ENCODE results near the gene ZNF382.

The ZNF382 gene

DNA sequence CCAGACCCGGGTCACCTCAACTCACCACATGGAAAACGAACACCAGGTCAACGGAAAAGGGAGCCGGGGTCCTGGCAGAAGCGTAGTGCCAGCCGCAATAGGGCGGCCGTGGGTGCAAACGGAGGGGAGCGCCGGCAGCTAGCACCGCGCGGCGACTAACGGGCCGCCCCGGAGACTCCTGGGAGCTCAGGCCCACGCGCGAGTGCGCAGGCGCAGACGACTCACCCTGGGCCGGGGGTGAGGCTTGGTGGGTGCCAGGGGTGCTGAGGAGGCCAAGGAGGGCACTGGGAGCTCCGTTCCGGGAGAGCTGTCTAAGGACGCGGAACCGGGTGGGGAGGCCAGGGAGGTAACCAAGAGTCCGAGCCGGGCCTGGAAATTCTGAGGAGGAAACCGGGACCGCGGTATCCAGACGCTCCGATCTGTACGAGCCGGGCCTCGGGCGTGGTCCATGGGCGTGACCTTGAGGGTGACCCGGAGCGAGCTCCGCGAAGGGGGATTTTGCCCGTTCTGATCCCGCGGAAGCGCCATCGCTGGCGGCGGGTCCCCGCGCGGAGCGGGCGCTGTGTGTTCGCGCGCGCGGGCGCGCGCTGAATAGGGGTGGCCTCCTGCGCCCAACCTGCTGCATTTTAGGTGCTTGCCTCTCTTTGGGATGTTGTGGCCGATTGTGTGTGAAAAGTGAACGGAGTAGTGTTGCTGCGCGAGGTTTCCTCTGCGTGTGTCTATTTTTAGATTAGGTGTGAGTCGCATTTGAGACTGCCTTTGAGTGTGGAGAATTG is at the start of gene ZNF382:
TSS of gene ZNF382 (plus strand) at position 213 of the 776 bp plus-strand sequence. CDS start 4,602 bp downstream, outside the sequence.
- Histone ChIP-seq H3K9me3 (ENCODE audit: low read depth, low read length) (peaks cover 10% of the 10 kb centered on the region; the same call in 1 of the 2 replicates), H3K4me3 (peak within 1 kb of the TSS; percentile 82), H3K9ac (ENCODE audit: insufficient read length) (peak within 1 kb of the TSS; percentile 89), H3K36me3 (ENCODE audit: insufficient read depth, low read length) (peaks cover 39% of the 10 kb centered on the region), H3K27ac (peak within 1 kb of the TSS; percentile 15; the same call in 1 of the 2 replicates)
- no peak for DNase-seq (ENCODE audit: low read depth, low spot score)
- TF ChIP-seq POLR2AphosphoS5 (IDR thresholded peaks at IDR 0.05; ENCODE audit: borderline replicate concordance, low read depth, low read length) (peak; percentile 94), EZH2 (IDR thresholded peaks at IDR 0.05) (no peak)

DNA sequence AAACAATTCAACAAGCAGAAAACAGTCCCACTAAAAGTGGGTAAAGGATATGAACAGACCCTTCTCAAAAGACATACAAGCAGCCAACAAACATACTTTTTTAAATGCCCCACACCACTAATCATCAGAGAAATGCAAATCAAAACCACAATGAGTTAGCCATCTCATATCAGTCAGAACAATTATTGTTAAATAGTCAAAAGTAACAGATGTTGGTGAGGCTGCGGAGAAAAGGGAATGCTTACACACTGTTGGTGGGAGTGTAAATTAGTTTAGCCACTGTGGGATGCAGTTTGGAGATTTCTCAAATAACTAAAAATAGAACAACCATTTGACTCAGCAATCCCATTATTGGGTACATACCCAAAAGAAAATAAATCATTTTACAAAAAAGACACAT is 40.7 kb upstream of the ZNF382 start:
- Histone ChIP-seq H3K36me3 (ENCODE audit: insufficient read depth, low read length) (peaks cover 31% of the 10 kb centered on the region), H3K9me3 (ENCODE audit: low read depth, low read length) (peaks cover 7% of the 10 kb centered on the region), H3K27ac (no peak overlapping the region), H3K9ac (ENCODE audit: insufficient read length) (no peak overlapping the region), H3K4me3 (no peak overlapping the region)
- DNase-seq (ENCODE audit: low read depth, low spot score), result no peak
- TF ChIP-seq EZH2 (IDR thresholded peaks at IDR 0.05), result no peak
- no peak for TF ChIP-seq POLR2AphosphoS5 (IDR thresholded peaks at IDR 0.05; ENCODE audit: borderline replicate concordance, low read depth, low read length)
- no peak for TF ChIP-seq FOXP2 (optimal IDR thresholded peaks at IDR 0.05; ENCODE audit: control extremely low read depth, extremely low read length, insufficient read depth)

DNA sequence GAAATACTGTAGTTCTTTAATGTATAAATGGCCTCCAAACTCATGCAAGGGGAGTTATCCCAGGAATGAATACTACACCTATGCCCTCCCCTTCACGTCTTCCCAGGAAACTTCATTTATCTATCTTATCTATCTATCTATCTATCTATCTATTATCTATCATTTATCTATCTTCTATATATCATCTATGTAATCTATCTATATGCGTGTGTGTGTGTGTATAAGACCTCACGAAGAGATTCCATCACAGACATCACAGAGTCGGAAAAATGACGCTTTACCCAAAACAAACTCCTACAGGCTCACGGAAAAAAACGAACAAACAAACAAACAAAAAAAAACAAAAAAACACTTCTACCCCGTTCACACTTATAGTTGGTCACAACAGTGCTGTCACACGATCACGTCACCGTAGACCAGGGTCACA is 32.5 kb upstream of the ZNF382 start:
- no peak overlapping the region for H3K27ac ChIP-seq

DNA sequence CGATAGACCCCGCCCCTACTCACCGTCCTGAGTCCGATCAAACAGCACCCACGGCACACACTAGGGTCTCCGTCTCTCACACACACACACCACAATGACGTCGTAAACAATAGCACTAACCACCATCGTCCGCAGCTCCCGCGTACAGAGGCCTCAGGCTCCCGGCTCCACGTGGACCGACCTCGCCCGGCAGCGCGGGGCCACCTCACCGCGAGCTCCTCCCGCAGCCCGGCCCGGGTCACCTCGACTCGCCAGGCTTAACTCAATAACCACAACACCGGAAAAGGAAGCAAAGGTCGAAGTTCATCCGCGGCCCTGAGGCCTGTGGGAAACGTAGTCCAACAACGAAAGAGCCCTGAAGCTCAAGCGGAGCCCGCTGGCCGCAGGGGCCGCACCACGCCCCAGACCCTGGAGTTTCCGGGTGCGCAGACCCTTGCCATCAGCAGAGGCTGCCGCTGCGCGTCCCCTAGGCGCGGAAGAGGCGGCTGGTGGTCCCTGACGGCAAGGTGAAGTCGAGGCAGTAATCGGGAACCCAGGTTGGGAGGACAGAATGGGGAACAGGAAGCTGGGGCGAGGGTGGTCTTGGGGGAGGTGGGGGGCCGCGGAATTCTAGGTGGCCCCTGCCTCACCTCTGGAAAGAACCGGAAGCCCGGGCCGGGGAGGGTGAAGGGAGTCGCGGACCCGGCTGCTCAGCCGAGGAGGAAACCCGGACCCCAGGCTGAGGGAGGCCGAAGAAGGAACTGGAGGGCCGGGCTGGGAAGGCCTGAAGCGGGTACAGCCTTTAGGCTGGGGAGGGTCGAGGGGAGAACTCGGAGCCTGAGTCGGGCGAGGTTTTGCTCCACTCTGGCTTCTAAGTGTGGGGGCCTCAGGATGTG is 31.9 kb upstream of the ZNF382 start, which contains the start of gene ZNF529:
TSS of gene ZNF529 (minus strand) at position 273 of the 875 bp plus-strand sequence. CDS start 946 bp downstream, outside the sequence.
- Histone ChIP-seq H3K9ac (ENCODE audit: insufficient read length) (peak within 1 kb of the TSS; percentile 85), H3K36me3 (ENCODE audit: insufficient read depth, low read length) (peaks cover 52% of the 10 kb centered on the region)
- no peak for DNase-seq (ENCODE audit: low read depth, low spot score)

More for the DNA sequence above, 32.5 kb upstream of the ZNF382 start:
- TF ChIP-seq FOXP2 (optimal IDR thresholded peaks at IDR 0.05; ENCODE audit: control extremely low read depth, extremely low read length, insufficient read depth) (no peak), EZH2 (IDR thresholded peaks at IDR 0.05) (no peak), POLR2AphosphoS5 (IDR thresholded peaks at IDR 0.05; ENCODE audit: borderline replicate concordance, low read depth, low read length) (no peak)
- H3K9ac ChIP-seq (ENCODE audit: insufficient read length), result peak overlapping the region; percentile 85
- peaks cover 3% of the 10 kb centered on the region; the same call in 1 of the 2 replicates for H3K9me3 ChIP-seq (ENCODE audit: low read depth, low read length)
- peaks cover 56% of the 10 kb centered on the region for H3K36me3 ChIP-seq (ENCODE audit: insufficient read depth, low read length)
- H3K4me3 ChIP-seq, result peak overlapping the region; percentile 93
- DNase-seq (ENCODE audit: low read depth, low spot score), result no peak

DNA sequence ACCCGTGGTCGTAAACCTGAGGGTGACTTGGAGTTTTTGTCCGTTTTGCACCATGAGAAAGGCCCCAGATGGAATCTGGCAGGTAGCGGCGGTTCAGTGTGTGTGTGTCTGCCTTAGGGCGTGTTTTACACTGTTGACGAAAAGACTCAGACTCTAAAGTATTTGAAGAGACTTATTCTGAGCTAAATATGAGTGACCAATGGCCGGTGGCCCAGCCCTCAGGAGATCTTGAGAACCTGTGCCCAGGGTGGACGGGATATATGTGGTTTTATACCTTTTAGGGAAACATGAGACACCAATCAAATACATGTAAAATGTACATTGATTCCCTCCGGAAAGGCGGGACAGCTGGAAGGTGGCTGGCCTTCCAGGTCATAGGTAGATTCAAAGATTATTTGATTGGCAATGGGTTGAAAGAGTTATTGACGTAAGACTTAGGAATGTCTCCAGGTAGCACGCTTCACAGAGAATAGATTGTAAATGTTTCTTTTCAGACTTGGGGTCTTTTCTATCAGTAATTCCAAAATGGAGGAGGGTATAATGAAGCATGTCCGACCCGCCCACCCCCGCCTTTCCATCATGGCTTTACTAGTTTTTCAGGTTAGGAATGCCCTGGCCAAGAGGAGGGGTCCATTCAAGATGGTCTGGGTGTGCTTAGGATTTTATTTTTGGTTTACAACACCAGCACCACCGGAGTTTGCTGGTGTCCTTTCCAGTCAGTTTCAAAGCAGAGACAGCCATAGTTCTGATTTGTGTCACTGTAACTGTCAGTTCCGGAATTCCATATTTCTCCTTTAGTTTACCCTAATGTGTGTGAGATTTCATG is 31.0 kb upstream of the ZNF382 start:
- Histone ChIP-seq H3K9ac (ENCODE audit: insufficient read length) (peak overlapping the region; percentile 85), H3K36me3 (ENCODE audit: insufficient read depth, low read length) (peaks cover 54% of the 10 kb centered on the region), H3K4me3 (peak overlapping the region; percentile 93), H3K27ac (no peak overlapping the region), H3K9me3 (ENCODE audit: low read depth, low read length) (no peaks in the 10 kb centered on the region; the same call in 1 of the 2 replicates)
- TF ChIP-seq FOXP2 (optimal IDR thresholded peaks at IDR 0.05; ENCODE audit: control extremely low read depth, extremely low read length, insufficient read depth), result no peak
- TF ChIP-seq EZH2 (IDR thresholded peaks at IDR 0.05), result no peak
- TF ChIP-seq POLR2AphosphoS5 (IDR thresholded peaks at IDR 0.05; ENCODE audit: borderline replicate concordance, low read depth, low read length), result no peak
- no peak for DNase-seq (ENCODE audit: low read depth, low spot score)

More for the DNA sequence above, 31.9 kb upstream of the ZNF382 start, which contains the start of gene ZNF529:
- peak; percentile 82; the same call in 1 of the 2 replicates for TF ChIP-seq POLR2AphosphoS5 (IDR thresholded peaks at IDR 0.05; ENCODE audit: borderline replicate concordance, low read depth, low read length)
- no peak for TF ChIP-seq EZH2 (IDR thresholded peaks at IDR 0.05)
- no peak for TF ChIP-seq FOXP2 (optimal IDR thresholded peaks at IDR 0.05; ENCODE audit: control extremely low read depth, extremely low read length, insufficient read depth)
- no peaks in the 10 kb centered on the region for H3K9me3 ChIP-seq (ENCODE audit: low read depth, low read length)
- peak within 1 kb of the TSS; percentile 93 for H3K4me3 ChIP-seq
- H3K27ac ChIP-seq, result 0 out of 2 replicates have a peak within 1 kb of the TSS, but pooled peaks have one; percentile 51

DNA sequence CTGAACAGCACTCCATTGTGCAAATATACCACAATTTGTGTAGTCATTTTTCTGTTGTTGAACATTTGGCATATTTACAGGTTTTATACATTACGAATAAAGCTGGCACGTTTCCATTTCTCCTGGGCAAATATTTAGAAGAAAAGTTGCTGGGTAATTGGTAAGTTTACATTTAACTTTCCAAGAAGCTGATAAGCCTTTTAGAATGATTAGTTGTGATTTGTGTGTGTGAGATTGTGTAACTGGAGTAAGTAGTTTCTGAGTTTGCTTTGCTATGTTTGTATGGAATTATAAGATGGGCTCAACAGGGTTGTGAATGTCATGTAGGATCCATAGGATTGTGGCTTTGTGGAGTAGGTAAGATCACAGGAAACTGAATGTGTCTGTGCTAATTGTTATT is 30.4 kb upstream of the ZNF382 start:
- DNase-seq (ENCODE audit: low read depth, low spot score), result no peak
- Histone ChIP-seq H3K4me3 (no peak overlapping the region; the same call in 1 of the 2 replicates), H3K27ac (no peak overlapping the region), H3K9me3 (ENCODE audit: low read depth, low read length) (no peaks in the 10 kb centered on the region; the same call in 1 of the 2 replicates), H3K36me3 (ENCODE audit: insufficient read depth, low read length) (peaks cover 54% of the 10 kb centered on the region), H3K9ac (ENCODE audit: insufficient read length) (no peak overlapping the region)
- no peak for TF ChIP-seq EZH2 (IDR thresholded peaks at IDR 0.05)
- no peak for TF ChIP-seq POLR2AphosphoS5 (IDR thresholded peaks at IDR 0.05; ENCODE audit: borderline replicate concordance, low read depth, low read length)
- TF ChIP-seq FOXP2 (optimal IDR thresholded peaks at IDR 0.05; ENCODE audit: control extremely low read depth, extremely low read length, insufficient read depth), result no peak

DNA sequence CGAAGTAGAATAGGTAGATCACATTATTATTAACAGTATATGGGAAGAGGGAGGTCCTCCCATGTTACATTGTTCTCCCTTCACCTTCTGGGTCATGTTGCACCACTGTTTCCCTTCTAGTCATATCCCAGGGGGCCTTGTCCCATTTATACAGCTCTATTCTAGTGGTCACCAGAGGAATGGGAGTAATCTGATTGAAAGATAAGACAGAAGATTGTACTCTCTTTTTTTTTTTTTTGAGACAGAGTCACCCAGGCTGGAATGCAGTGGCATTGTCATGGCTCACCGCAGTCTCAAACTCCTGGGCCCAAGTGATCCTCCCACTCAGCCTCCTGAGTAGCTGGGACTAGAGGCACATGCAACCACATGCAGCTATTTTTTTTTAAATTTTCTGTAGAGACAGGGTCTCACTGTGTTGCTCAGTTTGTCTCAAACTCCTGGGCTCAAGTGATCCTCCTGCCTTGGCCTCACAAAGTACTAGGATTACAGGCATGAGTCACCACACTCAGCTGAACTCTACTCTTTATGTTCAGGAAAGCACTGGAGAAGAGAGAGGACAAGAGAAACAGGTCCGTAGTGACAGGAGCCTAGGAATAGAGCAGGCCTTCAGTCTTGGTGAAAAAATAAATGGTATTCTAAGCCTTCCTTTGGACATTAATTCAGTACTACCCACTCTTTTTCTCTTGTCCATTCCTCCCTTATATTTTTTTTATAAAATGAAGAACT is 27.7 kb upstream of the ZNF382 start:
- Histone ChIP-seq H3K27ac (no peak overlapping the region), H3K4me3 (no peak overlapping the region), H3K9me3 (ENCODE audit: low read depth, low read length) (peaks cover 3% of the 10 kb centered on the region; the same call in 1 of the 2 replicates), H3K36me3 (ENCODE audit: insufficient read depth, low read length) (peaks cover 61% of the 10 kb centered on the region), H3K9ac (ENCODE audit: insufficient read length) (no peak overlapping the region)
- TF ChIP-seq EZH2 (IDR thresholded peaks at IDR 0.05) (no peak), FOXP2 (optimal IDR thresholded peaks at IDR 0.05; ENCODE audit: control extremely low read depth, extremely low read length, insufficient read depth) (no peak)
- DNase-seq (ENCODE audit: low read depth, low spot score), result no peak

All from SK-N-MC (cell line).